HPDE6-E6E7 (cell line): Measurements from ENCODE around the gene NKD1.
"Not testable (repeated sequence)": the region's sequence is repeated elsewhere in the genome, so short reads cannot be mapped to it uniquely, and the experiment has no call there.

ENCODE experiments used
- DNase-seq: peaks from one replicate; pipeline ENCODE4 v3.0.0; 2011; ENCODE audit warnings: missing footprints; ENCODE audit errors: extremely low spot score

Gene NKD1

GRCh38 chr16:50519602-50520001 lies 28.6 kb upstream of the NKD1 start:
- DNase-seq, result no peak

GRCh38 chr16:50520451-50521245 lies 27.5 kb upstream of the NKD1 start:
- DNase-seq, result no peak

DNA sequence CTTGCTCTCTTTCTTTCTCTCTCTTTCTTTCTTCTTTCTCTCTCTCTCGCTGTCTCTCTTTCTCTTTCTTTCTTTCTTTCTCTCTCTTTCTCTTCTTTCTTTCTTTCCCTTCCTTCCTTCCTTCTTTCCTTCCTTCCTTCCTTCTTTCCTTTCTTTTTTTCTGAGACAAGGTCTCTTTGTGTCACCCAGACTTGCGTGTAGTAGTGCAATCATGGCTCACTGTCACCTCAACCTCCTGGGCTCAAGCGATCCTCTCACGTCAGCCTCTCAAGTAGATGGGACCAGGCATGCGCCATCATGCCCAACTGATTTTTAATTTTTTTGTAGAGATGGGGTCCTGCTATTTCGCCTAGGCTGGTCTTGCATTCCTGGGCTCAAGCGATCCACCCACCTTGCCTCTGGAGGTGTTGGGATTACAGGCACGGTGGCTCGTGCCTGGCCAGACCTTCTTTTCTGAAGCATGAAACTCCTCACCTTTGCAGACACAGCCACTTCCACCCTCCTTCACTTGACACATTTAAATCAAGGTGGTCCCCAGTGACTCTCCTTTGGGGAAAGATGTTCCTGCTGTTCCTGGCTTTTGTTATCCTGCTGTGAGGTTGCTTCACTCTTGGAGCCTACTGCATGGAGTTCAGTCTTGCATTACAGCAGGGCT lies 26.8 kb upstream of the NKD1 start:
- no peak for DNase-seq

DNA sequence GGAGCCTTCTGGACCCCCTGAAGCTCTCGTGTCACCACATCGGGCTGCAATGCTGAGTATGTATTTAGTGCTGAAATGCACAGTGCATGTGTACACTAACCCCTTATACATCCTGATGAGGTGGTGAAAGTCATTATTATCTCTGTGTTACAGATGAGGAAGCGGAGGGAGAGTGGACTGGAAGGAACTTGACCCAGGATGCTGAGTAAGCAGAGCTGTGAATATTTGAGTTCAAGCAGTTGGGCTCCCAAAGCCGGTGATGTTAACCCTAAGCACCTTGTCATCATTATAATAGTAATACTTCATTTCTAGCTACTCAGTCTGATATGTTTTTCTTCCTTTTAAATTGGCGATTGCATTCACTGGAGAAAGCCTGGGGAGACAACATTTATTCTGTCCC lies 25.9 kb upstream of the NKD1 start:
- DNase-seq, result no peak

GRCh38 chr16:50523710-50524109 lies 24.5 kb upstream of the NKD1 start:
- no peak for DNase-seq

GRCh38 chr16:50525262-50525661 lies 22.9 kb upstream of the NKD1 start:
- no peak for DNase-seq

DNA sequence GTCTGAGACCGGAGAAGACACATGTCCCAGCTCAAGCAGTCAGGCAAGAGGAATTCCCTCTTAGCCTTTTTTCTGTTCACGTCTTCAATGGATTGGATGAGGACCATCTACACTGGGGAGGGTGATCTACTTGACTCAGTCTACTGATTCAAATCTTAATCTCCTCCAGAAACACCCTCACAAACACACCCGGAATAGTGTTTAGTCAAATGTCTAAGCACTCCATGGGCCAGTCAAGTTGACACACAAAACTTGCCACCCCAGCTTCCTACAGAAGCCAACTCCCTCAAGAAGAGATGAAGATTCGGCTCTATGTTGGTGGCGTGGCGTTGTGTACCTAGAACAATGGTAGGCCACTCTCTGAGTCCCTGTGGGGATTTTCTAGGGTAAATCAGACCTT lies 22.5 kb upstream of the NKD1 start:
- no peak for DNase-seq

- no peak for DNase-seq
These were observed 21.9 kb upstream of the NKD1 start for GRCh38 chr16:50526249-50526648.

GRCh38 chr16:50526796-50527195 lies 21.4 kb upstream of the NKD1 start:
- no peak for DNase-seq

- no peak for DNase-seq
These were observed 19.4 kb upstream of the NKD1 start for GRCh38 chr16:50528820-50529219.

- DNase-seq, result no peak
These were observed 18.9 kb upstream of the NKD1 start for GRCh38 chr16:50529334-50529733.

DNA sequence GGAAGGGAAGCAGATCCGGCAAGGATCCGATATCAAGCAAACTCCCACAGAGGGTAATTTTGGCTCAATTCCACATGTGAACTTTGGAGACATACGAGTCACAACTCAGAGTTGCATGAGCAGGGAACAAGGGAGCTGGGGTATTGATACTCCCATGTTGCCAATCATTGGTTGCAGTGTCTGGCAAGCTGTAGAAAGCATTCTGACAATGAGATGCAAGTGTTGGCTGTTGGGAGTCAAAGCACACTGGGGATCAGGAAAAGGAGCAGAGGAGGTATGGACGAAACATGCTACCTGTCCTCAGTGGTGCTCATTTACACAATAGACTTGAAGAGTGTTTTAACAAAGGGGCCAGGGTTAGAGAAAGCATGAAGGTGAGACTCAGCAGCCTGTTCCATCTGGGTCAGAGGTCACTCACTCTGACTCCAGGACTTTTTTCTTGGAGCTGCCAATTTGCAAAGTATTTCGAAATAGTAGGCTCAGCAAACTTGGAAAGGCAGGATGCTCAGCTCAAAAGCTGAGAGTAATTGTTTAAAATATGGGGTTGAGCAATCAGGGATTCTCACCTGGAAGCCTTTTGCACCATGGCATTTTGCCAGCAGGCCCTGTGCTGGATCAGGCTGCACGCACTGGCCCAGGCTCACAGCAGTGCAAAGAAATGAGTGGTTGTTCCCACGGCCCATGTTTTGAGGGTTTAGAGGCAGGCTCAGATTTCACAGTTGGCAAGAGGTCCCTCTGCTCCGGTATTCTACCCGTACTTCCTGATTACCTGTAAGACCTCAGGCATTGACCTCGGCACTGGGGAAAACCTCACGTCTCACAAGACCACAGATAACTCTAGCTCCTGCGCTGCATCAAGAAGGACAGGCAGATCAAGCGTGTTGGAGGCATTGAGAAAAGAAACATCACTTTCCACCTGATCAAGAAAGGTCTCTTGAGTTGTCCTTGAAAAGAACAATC lies 17.6 kb upstream of the NKD1 start:
- peak; percentile 63 for DNase-seq

- no peak for DNase-seq
These were observed 16.8 kb upstream of the NKD1 start for GRCh38 chr16:50531359-50531758.

GRCh38 chr16:50531901-50532300 lies 16.3 kb upstream of the NKD1 start:
- DNase-seq, result no peak

- DNase-seq, result no peak
These were observed 15.6 kb upstream of the NKD1 start for GRCh38 chr16:50532576-50532975.

GRCh38 chr16:50533317-50533716 lies 14.9 kb upstream of the NKD1 start:
- DNase-seq, result no peak

GRCh38 chr16:50534091-50534490 lies 14.1 kb upstream of the NKD1 start:
- no peak for DNase-seq

DNA sequence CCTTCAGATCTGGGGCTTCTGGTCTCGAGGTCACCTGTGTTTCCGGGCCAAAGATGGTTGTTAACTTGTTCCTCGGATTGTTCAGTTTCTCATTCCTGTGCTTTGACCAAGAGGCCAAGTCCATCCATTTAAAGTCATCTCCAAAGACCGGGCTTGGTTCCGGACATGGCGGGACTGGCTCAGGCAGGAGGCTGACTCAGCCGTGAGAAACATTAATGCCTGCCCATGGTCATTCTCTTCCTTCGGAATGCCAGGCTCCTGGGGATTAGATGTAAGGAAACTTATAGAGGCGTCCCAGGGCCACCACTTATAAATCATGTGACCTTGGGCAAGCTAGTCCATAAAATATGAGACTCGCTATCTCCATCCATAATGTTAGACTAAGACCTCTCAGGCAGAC lies 13.6 kb upstream of the NKD1 start:
- DNase-seq, result no peak

DNA sequence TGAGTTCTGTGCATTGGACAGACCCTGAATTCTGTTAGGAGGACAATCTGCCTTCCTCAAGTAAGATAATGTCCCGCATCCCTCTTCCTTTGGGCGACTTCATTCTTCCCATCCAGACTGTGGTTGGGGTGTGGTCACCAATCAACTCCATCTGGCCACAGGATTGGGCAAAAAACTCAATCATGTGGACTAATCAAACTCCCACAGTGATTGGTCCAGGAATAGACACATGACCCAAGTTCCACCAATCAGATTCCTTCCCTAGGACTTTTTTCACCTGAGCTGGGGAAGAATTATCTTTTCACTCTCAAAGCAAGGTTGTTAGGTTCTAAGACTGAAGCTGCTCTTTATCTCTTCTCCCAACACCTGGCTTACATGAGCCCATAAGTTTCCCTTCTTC lies 13.2 kb upstream of the NKD1 start:
- no peak for DNase-seq

- DNase-seq, result no peak
These were observed 12.5 kb upstream of the NKD1 start for GRCh38 chr16:50535506-50536257.

DNA sequence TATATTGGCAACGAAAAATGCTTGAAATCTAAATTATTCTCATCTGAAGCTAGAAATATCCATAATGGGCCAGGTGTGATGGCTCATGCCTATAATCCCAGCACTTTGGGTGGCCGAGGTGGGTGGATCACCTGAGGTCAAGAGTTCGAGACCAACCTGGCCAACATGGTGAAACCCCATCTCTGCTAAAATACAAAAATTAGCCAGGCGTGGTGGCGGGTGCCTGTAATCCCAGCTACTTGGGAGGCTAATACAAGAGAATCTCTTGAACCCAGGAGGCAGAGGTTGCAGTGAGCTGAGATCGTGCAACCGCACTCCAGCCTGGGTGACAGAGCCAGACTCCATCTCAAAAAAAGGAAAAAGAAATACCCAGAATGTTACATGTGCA lies 11.9 kb upstream of the NKD1 start:
- not testable (repeated sequence) for DNase-seq
